Progenitor cell of endocrine pancreas (in vitro differentiated cells): ENCODE measurements around the gene FAM114A1. TPM values are rescaled to one million over a fixed set of nuclear protein-coding genes. Genes with fewer than 3 reads are reported as not detected.

Experiments
- DNase-seq: peaks from one replicate; pipeline ENCODE4 v3.0.0; 2021; ENCODE audit warnings: low spot score; ENCODE audit not compliant: unreplicated experiment
- H3K27ac Mint-ChIP-seq: 2 replicates; pipeline ENCODE4 v1.8.0; 2021; ENCODE audit warnings: mild to moderate bottlenecking, moderate library complexity, mixed read lengths
- H3K27me3 Mint-ChIP-seq: 2 replicates; pipeline ENCODE4 v1.8.0; 2021; ENCODE audit warnings: mixed read lengths
- H3K36me3 Mint-ChIP-seq: 2 replicates; pipeline ENCODE4 v1.8.0; 2022; ENCODE audit warnings: mixed read lengths; ENCODE audit not compliant: insufficient read depth
- H3K4me1 Mint-ChIP-seq: 2 replicates; pipeline ENCODE4 v1.8.0; 2021; ENCODE audit warnings: low read depth, mixed read lengths
- H3K4me3 Mint-ChIP-seq: 2 replicates; pipeline ENCODE4 v1.8.0; 2021; ENCODE audit warnings: low read depth, mild to moderate bottlenecking, moderate library complexity, mixed read lengths
- H3K9me3 Mint-ChIP-seq: 2 replicates; pipeline ENCODE4 v1.8.0; 2021; ENCODE audit warnings: low read depth, mixed read lengths
- total RNA-seq: library from RNA; stranded (reverse); gene quantifications from 2 replicates; pipeline ENCODE4 v1.2.1, GENCODE V29; 2021
- TF ChIP-seq, protein P1 (sequence below): fragments of 200-600 bp; sonication (generic); IDR thresholded peaks from one replicate; pipeline ENCODE4 v1.5.0; 2021; ENCODE audit warnings: antibody characterized with exemption, mild to moderate bottlenecking; ENCODE audit not compliant: unreplicated experiment

FAM114A1 gene
- total RNA-seq, 1 donor from 2014 or later = 32.6 TPM

DNA sequence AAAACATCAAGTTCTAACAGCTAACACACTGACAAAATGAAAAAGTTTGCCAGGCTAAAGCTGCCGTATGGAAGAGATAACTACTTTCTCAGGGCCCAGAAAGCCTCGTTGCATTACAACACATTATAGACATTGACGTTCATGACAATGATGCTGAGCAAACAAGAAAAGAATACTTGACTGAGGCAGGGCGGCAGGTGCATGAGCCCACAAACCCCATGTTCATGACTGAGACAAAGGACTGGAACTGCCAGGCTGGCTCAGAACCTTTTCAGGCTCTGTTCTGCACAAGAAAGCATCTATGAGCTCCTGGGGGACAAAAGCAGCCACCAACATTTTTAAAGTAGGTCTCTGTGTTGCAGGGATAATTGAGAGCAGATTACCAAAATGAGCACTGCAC lies 24.6 kb upstream of the FAM114A1 start:
- TF ChIP-seq, protein P1, sequence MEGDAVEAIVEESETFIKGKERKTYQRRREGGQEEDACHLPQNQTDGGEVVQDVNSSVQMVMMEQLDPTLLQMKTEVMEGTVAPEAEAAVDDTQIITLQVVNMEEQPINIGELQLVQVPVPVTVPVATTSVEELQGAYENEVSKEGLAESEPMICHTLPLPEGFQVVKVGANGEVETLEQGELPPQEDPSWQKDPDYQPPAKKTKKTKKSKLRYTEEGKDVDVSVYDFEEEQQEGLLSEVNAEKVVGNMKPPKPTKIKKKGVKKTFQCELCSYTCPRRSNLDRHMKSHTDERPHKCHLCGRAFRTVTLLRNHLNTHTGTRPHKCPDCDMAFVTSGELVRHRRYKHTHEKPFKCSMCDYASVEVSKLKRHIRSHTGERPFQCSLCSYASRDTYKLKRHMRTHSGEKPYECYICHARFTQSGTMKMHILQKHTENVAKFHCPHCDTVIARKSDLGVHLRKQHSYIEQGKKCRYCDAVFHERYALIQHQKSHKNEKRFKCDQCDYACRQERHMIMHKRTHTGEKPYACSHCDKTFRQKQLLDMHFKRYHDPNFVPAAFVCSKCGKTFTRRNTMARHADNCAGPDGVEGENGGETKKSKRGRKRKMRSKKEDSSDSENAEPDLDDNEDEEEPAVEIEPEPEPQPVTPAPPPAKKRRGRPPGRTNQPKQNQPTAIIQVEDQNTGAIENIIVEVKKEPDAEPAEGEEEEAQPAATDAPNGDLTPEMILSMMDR = no peak
- Mint-ChIP-seq H3K9me3 (peaks cover 6% of the 10 kb centered on the region), H3K36me3 (peaks cover 1% of the 10 kb centered on the region), H3K4me3 (no peak overlapping the region), H3K27ac (no peak overlapping the region), H3K27me3 (no peaks in the 10 kb centered on the region), H3K4me1 (no peaks in the 10 kb centered on the region)
- DNase-seq = no peak

DNA sequence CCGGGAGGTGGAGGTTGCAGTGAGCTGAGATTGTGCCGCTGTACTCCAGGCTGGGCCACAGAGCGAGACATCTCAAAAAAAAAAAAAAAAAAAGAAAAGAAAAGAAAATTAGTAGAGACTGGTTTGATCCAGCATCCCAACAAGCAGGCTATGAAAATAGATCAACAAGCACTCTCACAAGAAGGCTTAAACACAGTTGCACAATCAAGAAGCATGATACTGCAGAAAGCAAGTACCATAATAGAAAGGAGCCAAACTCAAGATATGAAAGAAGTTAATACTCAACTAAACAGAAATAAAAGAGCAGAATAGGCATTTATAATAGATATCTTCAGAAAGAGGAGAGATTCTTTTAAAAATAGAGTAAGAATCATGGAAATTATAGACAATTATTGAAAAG lies 21.6 kb upstream of the FAM114A1 start:
- no peak overlapping the region for H3K27ac Mint-ChIP-seq
- peaks cover 16% of the 10 kb centered on the region for H3K9me3 Mint-ChIP-seq
- no peaks in the 10 kb centered on the region for H3K27me3 Mint-ChIP-seq
- TF ChIP-seq, protein P1 = no peak
- no peak for DNase-seq
- H3K4me3 Mint-ChIP-seq = no peak overlapping the region
- H3K4me1 Mint-ChIP-seq = no peaks in the 10 kb centered on the region
- peaks cover 3% of the 10 kb centered on the region for H3K36me3 Mint-ChIP-seq

GRCh38 chr4:38855466-38855865 lies 12.1 kb upstream of the FAM114A1 start:
- H3K9me3 Mint-ChIP-seq = no peaks in the 10 kb centered on the region
- H3K4me3 Mint-ChIP-seq = no peak overlapping the region
- TF ChIP-seq, protein P1 = no peak
- H3K36me3 Mint-ChIP-seq = no peaks in the 10 kb centered on the region
- H3K27ac Mint-ChIP-seq = no peak overlapping the region
- H3K4me1 Mint-ChIP-seq = peaks cover 13% of the 10 kb centered on the region
- DNase-seq = no peak
- H3K27me3 Mint-ChIP-seq = no peaks in the 10 kb centered on the region

- TF ChIP-seq, protein P1 = no peak
- Mint-ChIP-seq H3K36me3 (no peaks in the 10 kb centered on the region), H3K27ac (no peak overlapping the region), H3K27me3 (no peaks in the 10 kb centered on the region), H3K9me3 (no peaks in the 10 kb centered on the region), H3K4me1 (peaks cover 13% of the 10 kb centered on the region), H3K4me3 (no peak overlapping the region)
- no peak for DNase-seq
These were observed 11.6 kb upstream of the FAM114A1 start for GRCh38 chr4:38856046-38856445.

GRCh38 chr4:38856524-38857337 lies 10.9 kb upstream of the FAM114A1 start, which contains the start of gene TLR6:
TSS of gene TLR6 (minus strand) at chr4:38856817. CDS start at chr4:38829473, 27,344 bp downstream.
- Mint-ChIP-seq H3K4me3 (no peak within 1 kb of the TSS), H3K27me3 (peaks cover 1% of the 10 kb centered on the region), H3K27ac (no peak within 1 kb of the TSS), H3K4me1 (peaks cover 13% of the 10 kb centered on the region), H3K36me3 (no peaks in the 10 kb centered on the region), H3K9me3 (no peaks in the 10 kb centered on the region)
- TF ChIP-seq, protein P1 = peak; percentile 83
- DNase-seq = peak; percentile 36
